Adipocyte (in vitro differentiated cells): ENCODE measurements around the gene SIRT7.

Source experiments
- DNase-seq: peaks from one replicate; pipeline ENCODE4 v3.0.0-alpha.2; 2015; ENCODE audit warnings: low read depth
- H3K27me3 ChIP-seq: replicated peaks from 2 replicates; pipeline ENCODE4 v1.7.0; 2013; ENCODE audit warnings: mild to moderate bottlenecking, low read length, moderate library complexity; ENCODE audit not compliant: control insufficient read depth, insufficient read depth
- H3K36me3 ChIP-seq: 2 replicates; pipeline ENCODE4 v1.7.0; 2013; ENCODE audit warnings: low read length, mild to moderate bottlenecking, moderate library complexity; ENCODE audit not compliant: control insufficient read depth, insufficient read depth, severe bottlenecking
- H3K4me1 ChIP-seq: 2 replicates; pipeline ENCODE4 v1.7.0; 2013; ENCODE audit warnings: mild to moderate bottlenecking, low read length, moderate library complexity; ENCODE audit not compliant: control insufficient read depth, insufficient read depth
- H3K4me3 ChIP-seq: 2 replicates; pipeline ENCODE4 v1.7.0; 2013; ENCODE audit warnings: mild to moderate bottlenecking, low read length, moderate library complexity
- H3K9ac ChIP-seq: 2 replicates; pipeline ENCODE4 v1.7.0; 2013; ENCODE audit warnings: mild to moderate bottlenecking, low read length, moderate library complexity
- H3K9me3 ChIP-seq: 2 replicates; pipeline ENCODE4 v1.7.0; 2013; ENCODE audit warnings: mild to moderate bottlenecking, low read length, moderate library complexity; ENCODE audit not compliant: control insufficient read depth

SIRT7 gene

DNA sequence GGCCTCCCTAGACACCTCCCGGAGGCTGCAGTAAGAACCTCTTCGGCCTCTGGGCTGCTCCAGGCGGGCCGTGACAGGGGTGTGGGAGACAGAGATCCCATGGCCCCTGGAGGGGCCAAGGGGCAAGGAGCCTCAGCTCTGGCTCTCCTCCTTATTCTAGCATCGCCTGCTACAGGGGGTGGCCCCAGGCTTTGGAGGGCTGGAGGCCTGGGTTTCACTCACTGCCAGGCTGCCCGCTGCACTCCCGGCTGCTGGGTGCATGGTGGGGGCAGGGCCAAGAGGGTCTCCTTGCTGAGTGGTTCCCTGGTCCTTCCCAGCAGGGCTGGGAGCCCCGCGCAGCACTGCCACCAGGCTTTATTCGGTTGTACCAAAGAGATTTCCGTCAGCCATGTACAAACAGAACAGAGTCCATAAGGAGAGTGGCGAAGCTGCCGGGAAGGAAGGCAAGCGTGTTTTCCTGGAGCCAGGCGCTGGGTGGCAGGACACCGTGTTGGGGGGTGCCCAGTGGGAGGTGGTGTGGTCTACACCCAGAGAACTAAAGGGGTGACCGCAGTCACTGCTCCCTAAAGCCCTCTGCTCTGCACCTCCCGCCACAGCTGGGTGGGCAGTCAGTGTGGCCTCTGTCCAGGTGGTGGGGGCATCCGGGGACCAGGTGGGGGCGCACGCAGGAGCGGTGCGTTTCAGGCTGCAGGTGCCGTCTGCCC is 13.9 kb downstream of the SIRT7 start:
- Histone ChIP-seq H3K27me3 (no peaks in the 10 kb centered on the region), H3K4me1 (peaks cover under 1% of the 10 kb centered on the region), H3K9me3 (no peaks in the 10 kb centered on the region), H3K4me3 (no peak overlapping the region), H3K36me3 (peaks cover 54% of the 10 kb centered on the region), H3K9ac (no peak overlapping the region)
- no peak for DNase-seq

DNA sequence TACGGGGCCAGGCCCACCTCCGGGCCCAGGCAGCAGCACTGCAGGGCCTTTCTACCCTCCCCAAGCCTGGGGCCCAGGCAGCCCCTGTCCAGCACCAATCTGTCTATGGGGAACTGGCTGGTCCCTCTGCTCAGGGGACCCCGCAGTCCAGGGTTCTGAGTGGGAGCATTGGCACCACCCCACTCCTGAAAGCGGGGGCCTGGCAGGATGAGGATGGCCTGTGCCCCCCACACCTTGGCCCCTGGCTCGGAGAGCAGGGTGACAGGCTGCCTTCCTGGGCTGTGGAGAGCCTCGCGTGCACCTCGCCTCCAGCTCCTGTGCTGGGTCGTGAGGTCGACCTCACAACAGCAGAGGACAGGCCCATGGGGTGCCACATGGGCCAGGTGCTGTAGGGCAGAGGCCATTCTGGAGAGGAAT is 14.6 kb downstream of the SIRT7 start:
- H3K27me3 ChIP-seq, result no peaks in the 10 kb centered on the region
- no peaks in the 10 kb centered on the region for H3K9me3 ChIP-seq
- no peak overlapping the region for H3K9ac ChIP-seq
- DNase-seq, result no peak
- peaks cover 53% of the 10 kb centered on the region for H3K36me3 ChIP-seq
- peaks cover 3% of the 10 kb centered on the region for H3K4me1 ChIP-seq
- H3K4me3 ChIP-seq, result no peak overlapping the region

- H3K9ac ChIP-seq, result peak overlapping the region; percentile 49
Observed at GRCh38 chr17:81902653-81903414, 15.1 kb downstream of the SIRT7 start.

GRCh38 chr17:81902023-81902652 is 15.8 kb downstream of the SIRT7 start, which contains the start of gene NPB:
NPB (plus strand) TSS chr17:81902238; CDS start chr17:81902278, 40 bp downstream.
- Histone ChIP-seq H3K4me3 (no peak within 1 kb of the TSS), H3K4me1 (peaks cover 8% of the 10 kb centered on the region), H3K9me3 (no peaks in the 10 kb centered on the region), H3K36me3 (peaks cover 54% of the 10 kb centered on the region), H3K27me3 (no peaks in the 10 kb centered on the region), H3K9ac (peak within 1 kb of the TSS; percentile 49)
- peak; percentile 47 for DNase-seq

More at GRCh38 chr17:81902653-81903414, 15.1 kb downstream of the SIRT7 start:
- Histone ChIP-seq H3K9me3 (no peaks in the 10 kb centered on the region), H3K4me3 (no peak overlapping the region), H3K27me3 (no peaks in the 10 kb centered on the region), H3K36me3 (peaks cover 55% of the 10 kb centered on the region), H3K4me1 (peaks cover 8% of the 10 kb centered on the region)
- no peak for DNase-seq

- peaks cover 47% of the 10 kb centered on the region for H3K36me3 ChIP-seq
- DNase-seq, result no peak
- no peaks in the 10 kb centered on the region for H3K27me3 ChIP-seq
- peaks cover 8% of the 10 kb centered on the region for H3K4me1 ChIP-seq
- H3K9ac ChIP-seq, result no peak overlapping the region
- H3K4me3 ChIP-seq, result no peak overlapping the region
- no peaks in the 10 kb centered on the region for H3K9me3 ChIP-seq
Observed at GRCh38 chr17:81901167-81902022, 16.6 kb downstream of the SIRT7 start.

GRCh38 chr17:81900181-81900820 is 17.7 kb downstream of the SIRT7 start:
- DNase-seq, result no peak
- Histone ChIP-seq H3K36me3 (peaks cover 40% of the 10 kb centered on the region), H3K4me1 (peaks cover 8% of the 10 kb centered on the region), H3K4me3 (no peak overlapping the region), H3K27me3 (no peaks in the 10 kb centered on the region), H3K9ac (no peak overlapping the region), H3K9me3 (no peaks in the 10 kb centered on the region)

DNA sequence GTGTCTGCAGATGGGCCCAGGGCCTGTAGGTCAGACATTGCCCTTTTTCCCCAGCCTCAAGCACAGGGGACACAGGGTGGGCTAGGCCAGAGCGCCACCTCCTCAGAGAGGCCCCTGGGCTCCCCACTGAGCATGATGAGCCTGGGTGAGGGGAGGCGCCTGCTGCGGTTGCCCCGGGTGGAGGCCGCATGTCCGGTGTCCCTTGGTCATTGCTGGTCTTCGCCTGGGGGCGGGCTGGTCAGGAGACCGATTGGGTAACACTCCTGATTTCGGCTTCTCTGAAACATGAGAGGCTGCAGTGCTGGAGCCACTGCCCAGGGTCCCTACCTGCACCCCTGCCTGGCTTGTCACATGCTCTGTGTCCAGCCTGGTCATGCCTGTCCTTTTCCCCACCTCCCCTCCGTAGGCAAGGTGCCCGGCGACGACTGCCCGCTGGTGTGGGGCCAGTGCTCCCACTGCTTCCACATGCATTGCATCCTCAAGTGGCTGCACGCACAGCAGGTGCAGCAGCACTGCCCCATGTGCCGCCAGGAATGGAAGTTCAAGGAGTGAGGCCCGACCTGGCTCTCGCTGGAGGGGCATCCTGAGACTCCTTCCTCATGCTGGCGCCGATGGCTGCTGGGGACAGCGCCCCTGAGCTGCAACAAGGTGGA is 18.3 kb downstream of the SIRT7 start:
- Histone ChIP-seq H3K27me3 (no peaks in the 10 kb centered on the region), H3K9ac (no peak overlapping the region), H3K36me3 (peaks cover 40% of the 10 kb centered on the region), H3K4me3 (no peak overlapping the region), H3K4me1 (peaks cover 8% of the 10 kb centered on the region), H3K9me3 (no peaks in the 10 kb centered on the region)
- DNase-seq, result no peak

DNA sequence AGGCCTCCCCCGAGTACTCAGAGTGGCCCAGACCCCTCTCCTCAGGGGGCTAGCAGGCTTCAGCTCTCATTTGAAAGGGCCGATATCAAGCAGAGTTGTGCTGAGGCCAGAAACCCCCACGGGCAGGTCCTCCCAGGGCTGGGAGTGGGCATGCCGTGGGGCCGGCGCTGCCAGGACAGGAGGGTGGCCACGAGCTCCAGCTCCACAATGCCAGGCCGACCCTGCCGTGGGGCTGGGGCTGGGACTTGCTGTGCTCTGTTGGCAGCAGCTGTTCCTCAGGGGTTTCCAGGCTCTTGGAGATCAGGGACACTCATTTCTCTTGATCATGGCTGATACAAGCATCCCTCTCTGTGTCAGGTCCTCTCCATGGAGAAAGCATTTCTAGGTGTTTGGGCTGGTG is 19.1 kb downstream of the SIRT7 start:
- no peak overlapping the region for H3K9ac ChIP-seq
- H3K4me3 ChIP-seq, result no peak overlapping the region
- H3K4me1 ChIP-seq, result peaks cover 8% of the 10 kb centered on the region
- DNase-seq, result no peak
- no peaks in the 10 kb centered on the region for H3K27me3 ChIP-seq
- peaks cover 32% of the 10 kb centered on the region for H3K36me3 ChIP-seq
- H3K9me3 ChIP-seq, result no peaks in the 10 kb centered on the region

GRCh38 chr17:81898029-81898866 is 19.7 kb downstream of the SIRT7 start:
- peaks cover 8% of the 10 kb centered on the region for H3K4me1 ChIP-seq
- DNase-seq, result peak; percentile 79
- no peak overlapping the region for H3K4me3 ChIP-seq
- H3K9ac ChIP-seq, result no peak overlapping the region
- no peaks in the 10 kb centered on the region for H3K9me3 ChIP-seq
- no peaks in the 10 kb centered on the region for H3K27me3 ChIP-seq
- peaks cover 26% of the 10 kb centered on the region for H3K36me3 ChIP-seq
